ENCODE data around the gene ACIN1.

The ACIN1 gene

GRCh38 chr14:23023022-23023794, 71.7 kb downstream of the ACIN1 start:
- H3K4me3 ChIP-seq (replicated peaks; ENCODE audit: insufficient read depth, low read length): no peak overlapping the region
- no peak for DNase-seq (ENCODE audit: low read depth in 1 of 2, low spot score in 1 of 2)
- H3K27ac ChIP-seq (replicated peaks): no peak overlapping the region
- TF ChIP-seq SPI1 (IDR thresholded peaks at IDR 0.05; ENCODE audit: borderline replicate concordance, low read depth): no peak
- no peak for TF ChIP-seq GABPA (IDR thresholded peaks at IDR 0.05; ENCODE audit: low read depth)
- TF ChIP-seq POLR2AphosphoS5 (IDR thresholded peaks at IDR 0.05; ENCODE audit: low read depth): no peak
- no peak for TF ChIP-seq REST (IDR thresholded peaks at IDR 0.05; ENCODE audit: insufficient replicate concordance, low read depth)
- no peak for TF ChIP-seq CTCF (IDR thresholded peaks at IDR 0.05; ENCODE audit: insufficient read depth, low read length)
- H3K27me3 ChIP-seq (ENCODE audit: insufficient read depth, poor library complexity, severe bottlenecking): no peaks in the 10 kb centered on the region

DNA sequence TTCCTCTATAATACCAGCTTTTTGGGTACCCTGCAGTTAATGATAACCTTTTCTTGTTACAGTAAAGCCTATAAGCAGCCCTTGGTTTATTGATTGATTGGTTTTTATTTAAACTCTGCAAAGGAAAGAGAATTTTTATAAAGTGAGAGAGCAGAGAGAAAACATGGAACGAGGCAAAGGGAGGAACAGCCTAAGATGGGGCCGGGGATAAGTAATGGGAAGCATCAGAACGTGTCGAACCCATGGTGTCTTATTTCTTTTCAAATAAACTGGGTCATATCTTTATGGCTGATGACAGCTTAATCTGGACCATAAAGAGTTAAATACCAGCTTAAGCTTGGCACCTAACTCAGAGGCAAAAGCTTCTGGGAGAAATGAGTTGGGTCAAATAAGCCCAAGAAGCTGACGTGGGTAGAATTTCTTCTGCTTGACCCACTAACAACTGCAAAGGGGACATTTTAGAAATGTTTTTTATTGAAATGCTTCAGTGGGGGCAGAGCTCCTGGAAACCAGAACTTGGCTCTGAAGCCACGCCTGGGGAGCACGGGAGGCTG, 73.0 kb downstream of the ACIN1 start:
- TF ChIP-seq REST (IDR thresholded peaks at IDR 0.05; ENCODE audit: insufficient replicate concordance, low read depth) (no peak), GABPA (IDR thresholded peaks at IDR 0.05; ENCODE audit: low read depth) (no peak)
- no peak overlapping the region for H3K27ac ChIP-seq (replicated peaks)
- H3K27me3 ChIP-seq (ENCODE audit: insufficient read depth, poor library complexity, severe bottlenecking): no peaks in the 10 kb centered on the region
- no peak for DNase-seq (ENCODE audit: low read depth in 1 of 2, low spot score in 1 of 2)
- no peak overlapping the region for H3K4me3 ChIP-seq (replicated peaks; ENCODE audit: insufficient read depth, low read length)

- Histone ChIP-seq H3K27me3 (ENCODE audit: insufficient read depth, poor library complexity, severe bottlenecking) (no peaks in the 10 kb centered on the region), H3K27ac (replicated peaks) (no peak overlapping the region), H3K4me3 (replicated peaks; ENCODE audit: insufficient read depth, low read length) (no peak overlapping the region)
- TF ChIP-seq CTCF (IDR thresholded peaks at IDR 0.05; ENCODE audit: insufficient read depth, low read length): no peak
- TF ChIP-seq POLR2AphosphoS5 (IDR thresholded peaks at IDR 0.05; ENCODE audit: low read depth): no peak
- no peak for TF ChIP-seq GABPA (IDR thresholded peaks at IDR 0.05; ENCODE audit: low read depth)
- no peak for TF ChIP-seq SPI1 (IDR thresholded peaks at IDR 0.05; ENCODE audit: borderline replicate concordance, low read depth)
- TF ChIP-seq REST (IDR thresholded peaks at IDR 0.05; ENCODE audit: insufficient replicate concordance, low read depth): no peak
- no peak for DNase-seq (ENCODE audit: low read depth in 1 of 2, low spot score in 1 of 2)
Observed at GRCh38 chr14:23021434-23021833, 73.5 kb downstream of the ACIN1 start.
